ENCODE measurements around the gene NIP7.

DNA sequence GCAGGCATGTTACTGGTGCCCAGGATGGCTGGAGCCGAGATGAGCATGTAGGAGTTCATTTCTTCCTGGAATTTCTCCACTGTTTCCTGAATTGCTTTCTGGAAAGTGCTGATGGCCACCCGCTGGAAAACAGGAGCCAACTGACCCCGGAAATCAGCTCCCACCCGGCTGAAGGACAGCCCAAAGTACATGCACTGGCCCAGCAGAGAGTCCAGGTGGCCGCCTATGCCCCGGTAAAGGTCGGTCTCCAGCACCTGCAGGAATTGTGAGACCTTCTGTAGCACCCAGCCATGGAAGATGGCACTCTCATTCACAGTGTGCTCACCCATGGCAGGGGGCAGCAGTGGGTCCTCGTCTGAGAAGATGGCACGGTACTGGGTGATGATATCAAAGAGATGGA lies 4.9 kb upstream of the NIP7 start:
- TF ChIP-seq, protein P1, sequence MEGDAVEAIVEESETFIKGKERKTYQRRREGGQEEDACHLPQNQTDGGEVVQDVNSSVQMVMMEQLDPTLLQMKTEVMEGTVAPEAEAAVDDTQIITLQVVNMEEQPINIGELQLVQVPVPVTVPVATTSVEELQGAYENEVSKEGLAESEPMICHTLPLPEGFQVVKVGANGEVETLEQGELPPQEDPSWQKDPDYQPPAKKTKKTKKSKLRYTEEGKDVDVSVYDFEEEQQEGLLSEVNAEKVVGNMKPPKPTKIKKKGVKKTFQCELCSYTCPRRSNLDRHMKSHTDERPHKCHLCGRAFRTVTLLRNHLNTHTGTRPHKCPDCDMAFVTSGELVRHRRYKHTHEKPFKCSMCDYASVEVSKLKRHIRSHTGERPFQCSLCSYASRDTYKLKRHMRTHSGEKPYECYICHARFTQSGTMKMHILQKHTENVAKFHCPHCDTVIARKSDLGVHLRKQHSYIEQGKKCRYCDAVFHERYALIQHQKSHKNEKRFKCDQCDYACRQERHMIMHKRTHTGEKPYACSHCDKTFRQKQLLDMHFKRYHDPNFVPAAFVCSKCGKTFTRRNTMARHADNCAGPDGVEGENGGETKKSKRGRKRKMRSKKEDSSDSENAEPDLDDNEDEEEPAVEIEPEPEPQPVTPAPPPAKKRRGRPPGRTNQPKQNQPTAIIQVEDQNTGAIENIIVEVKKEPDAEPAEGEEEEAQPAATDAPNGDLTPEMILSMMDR (IDR thresholded peaks at IDR 0.05), result no peak
- TF ChIP-seq POLR2A (IDR thresholded peaks at IDR 0.05), result no peak

Measured in testis (tissue), 2 donors.